IMR-90 (cell line): ENCODE data around the gene SLC24A3.

ENCODE experiments used
- POLR2A ChIP-seq: IDR thresholded peaks from 2 replicates; pipeline ENCODE4 v1.6.1; 2012; ENCODE audit warnings: mild to moderate bottlenecking, low read depth, low read length
- SMC3 ChIP-seq: fragments of 150-350 bp; IDR thresholded peaks from 2 replicates; pipeline ENCODE4 v1.6.1; 2016; ENCODE audit warnings: low read depth, mild to moderate bottlenecking, antibody characterized with exemption, low read length, moderate library complexity
- TF ChIP-seq, protein P1 (sequence below): conservative IDR thresholded peaks from 2 replicates; pipeline ENCODE4 v1.5.1; 2012; ENCODE audit warnings: mild to moderate bottlenecking, low read depth, low read length, improper control_type of control experiment

DNA sequence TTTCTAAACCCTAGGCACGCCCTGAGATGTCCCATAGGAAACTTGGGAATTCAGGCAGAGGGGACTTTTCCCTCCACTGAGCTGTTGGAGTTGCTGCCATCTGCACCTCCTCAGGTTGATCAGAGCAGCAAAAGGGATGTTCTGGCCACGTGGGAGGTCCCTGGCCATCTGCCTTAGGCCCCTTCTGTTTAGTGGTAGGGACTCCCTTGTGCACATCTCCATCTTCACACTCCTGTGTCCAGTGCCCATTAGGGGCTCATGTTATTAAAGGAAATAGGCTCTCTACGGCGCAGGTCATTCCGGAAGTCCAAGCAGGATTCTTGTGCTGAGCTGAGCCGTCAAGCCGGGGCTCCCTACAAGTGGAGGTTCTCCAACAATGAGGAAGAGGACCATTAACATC, 307.8 kb downstream of the SLC24A3 start:
- TF ChIP-seq, protein P1, sequence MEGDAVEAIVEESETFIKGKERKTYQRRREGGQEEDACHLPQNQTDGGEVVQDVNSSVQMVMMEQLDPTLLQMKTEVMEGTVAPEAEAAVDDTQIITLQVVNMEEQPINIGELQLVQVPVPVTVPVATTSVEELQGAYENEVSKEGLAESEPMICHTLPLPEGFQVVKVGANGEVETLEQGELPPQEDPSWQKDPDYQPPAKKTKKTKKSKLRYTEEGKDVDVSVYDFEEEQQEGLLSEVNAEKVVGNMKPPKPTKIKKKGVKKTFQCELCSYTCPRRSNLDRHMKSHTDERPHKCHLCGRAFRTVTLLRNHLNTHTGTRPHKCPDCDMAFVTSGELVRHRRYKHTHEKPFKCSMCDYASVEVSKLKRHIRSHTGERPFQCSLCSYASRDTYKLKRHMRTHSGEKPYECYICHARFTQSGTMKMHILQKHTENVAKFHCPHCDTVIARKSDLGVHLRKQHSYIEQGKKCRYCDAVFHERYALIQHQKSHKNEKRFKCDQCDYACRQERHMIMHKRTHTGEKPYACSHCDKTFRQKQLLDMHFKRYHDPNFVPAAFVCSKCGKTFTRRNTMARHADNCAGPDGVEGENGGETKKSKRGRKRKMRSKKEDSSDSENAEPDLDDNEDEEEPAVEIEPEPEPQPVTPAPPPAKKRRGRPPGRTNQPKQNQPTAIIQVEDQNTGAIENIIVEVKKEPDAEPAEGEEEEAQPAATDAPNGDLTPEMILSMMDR, result no peak
- TF ChIP-seq POLR2A, result no peak
- TF ChIP-seq SMC3, result no peak
